Liver (tissue), 9 donors: ENCODE measurements around the gene BAIAP2. TPM values are rescaled to one million over a fixed set of nuclear protein-coding genes. Genes with fewer than 3 reads are reported as not detected.

Source experiments
- DNase-seq: peaks from one replicate; pipeline ENCODE4 v3.0.0-alpha.2; 2017; ENCODE audit warnings: low spot score
- H3K27ac ChIP-seq, 2 donors: one replicate each; pipeline ENCODE4 v1.7.0; 2013; ENCODE audit warnings: inconsistent platforms in 2 of 2, low read length in 2 of 2, control low read depth in 1 of 2, low read depth in 1 of 2, mild to moderate bottlenecking in 1 of 2
- H3K27me3 ChIP-seq, 4 donors: one replicate each; pipeline versions ENCODE4 v1.6.1 to v1.7.0; 2013; ENCODE audit warnings: low read length in 3 of 4, inconsistent platforms in 1 of 4, mild to moderate bottlenecking in 1 of 4, moderate library complexity in 1 of 4; ENCODE audit not compliant: control insufficient read depth in 4 of 4, insufficient read depth in 4 of 4
- H3K36me3 ChIP-seq, 4 donors: one replicate each; pipeline versions ENCODE4 v1.6.1 to v1.7.0; 2013; ENCODE audit warnings: low read length in 3 of 4, mild to moderate bottlenecking in 3 of 4, low read depth in 1 of 4, moderate library complexity in 1 of 4; ENCODE audit not compliant: control insufficient read depth in 4 of 4, insufficient read depth in 3 of 4
- H3K4me1 ChIP-seq, 4 donors: one replicate each; pipeline versions ENCODE4 v1.6.1 to v1.7.0; 2013; ENCODE audit warnings: low read length in 3 of 4, mild to moderate bottlenecking in 3 of 4, moderate library complexity in 1 of 4; ENCODE audit not compliant: control insufficient read depth in 4 of 4, insufficient read depth in 4 of 4
- H3K4me3 ChIP-seq, 3 donors: one replicate each; pipeline versions ENCODE4 v1.6.1 to v1.7.0; 2013; ENCODE audit warnings: low read length in 3 of 3, control low read depth in 1 of 3, low read depth in 1 of 3, mild to moderate bottlenecking in 1 of 3
- H3K9ac ChIP-seq, 2 donors: one replicate each; pipeline ENCODE4 v1.7.0; 2013; ENCODE audit warnings: low read length in 2 of 2, mild to moderate bottlenecking in 2 of 2, moderate library complexity in 2 of 2, control low read depth in 1 of 2, low read depth in 1 of 2
- H3K9me3 ChIP-seq, 4 donors: one replicate each; pipeline versions ENCODE4 v1.6.1 to v1.7.0; 2013; ENCODE audit warnings: low read length in 3 of 4; ENCODE audit not compliant: control insufficient read depth in 4 of 4
- EGR1 ChIP-seq, 2 donors: IDR thresholded peaks; 2 replicates each; pipeline ENCODE4 v1.6.1; 2016 to 2018; ENCODE audit warnings: antibody characterized with exemption in 2 of 2, low read depth in 2 of 2
- HNF4A ChIP-seq, 2 donors: conservative IDR thresholded peaks; 2 replicates each; pipeline ENCODE4 v1.6.1; 2016; ENCODE audit warnings: antibody characterized with exemption in 2 of 2, mild to moderate bottlenecking in 2 of 2
- HNF4G ChIP-seq: IDR thresholded peaks from 2 replicates; pipeline ENCODE4 v1.6.1; 2016; ENCODE audit warnings: antibody characterized with exemption
- JUND ChIP-seq, 2 donors: IDR thresholded peaks; 2 replicates each; pipeline ENCODE4 v1.6.1; 2016; ENCODE audit warnings: antibody characterized with exemption in 2 of 2
- NR2F2 ChIP-seq: IDR thresholded peaks from 2 replicates; pipeline ENCODE4 v1.6.1; 2016; ENCODE audit warnings: antibody characterized with exemption
- RAD21 ChIP-seq, 2 donors: IDR thresholded peaks; 2 replicates each; pipeline ENCODE4 v1.6.1; 2016; ENCODE audit warnings: antibody characterized with exemption in 2 of 2, mild to moderate bottlenecking in 2 of 2
- RXRA ChIP-seq, 2 donors: IDR thresholded peaks; 2 replicates each; pipeline ENCODE4 v1.6.1; 2017 to 2018; ENCODE audit warnings: antibody characterized with exemption in 2 of 2, mild to moderate bottlenecking in 1 of 2
- SP1 ChIP-seq: IDR thresholded peaks from 2 replicates; pipeline ENCODE4 v1.6.1; 2018; ENCODE audit warnings: antibody characterized with exemption, mild to moderate bottlenecking
- TAF1 ChIP-seq: conservative IDR thresholded peaks from 2 replicates; pipeline ENCODE4 v1.6.1; 2016; ENCODE audit warnings: antibody characterized with exemption, mild to moderate bottlenecking
- YY1 ChIP-seq: IDR thresholded peaks from 2 replicates; pipeline ENCODE4 v1.6.1; 2016; ENCODE audit warnings: antibody characterized with exemption, mild to moderate bottlenecking
- WGBS: extraction: QIAGEN DNeasy Blood & Tissue Kit; methylation state at CpG from one replicate; pipeline ENCODE4 v1.1.7; 2013; 5-methylcytosine and 5-hydroxymethylcytosine counted together
- polyA plus RNA-seq, 2 donors: library from polyadenylated mRNA; stranded (reverse) in 1 of 2; unstranded in 1 of 2; fragments of 200-250 nt in 1 of 2; fragments of >200 nt in 1 of 2; fragmentation: Nextera tagmentation in 1 of 2; extraction: Ambion mirVana in 1 of 2; gene quantifications; one replicate each; pipeline versions ENCODE4 v1.2.1 to v1.2.3, GENCODE V29; 2013 to 2015
- total RNA-seq, 2 donors: library from RNA; depleted of rRNA; stranded (reverse); fragments of >200 nt; gene quantifications; one replicate each; pipeline ENCODE4 v1.2.3, GENCODE V29; 2014
- TF ChIP-seq, protein P1 (sequence below): IDR thresholded peaks from 2 replicates; pipeline ENCODE4 v1.6.1; 2016; ENCODE audit warnings: antibody characterized with exemption, mild to moderate bottlenecking
- TF ChIP-seq, protein P2 (sequence below): IDR thresholded peaks from 2 replicates; pipeline ENCODE4 v1.6.1; 2016; ENCODE audit warnings: antibody characterized with exemption
- TF ChIP-seq, protein P3 (sequence below): fragments of 150-350 bp; IDR thresholded peaks from 2 replicates; pipeline ENCODE4 v1.5.1; 2017; ENCODE audit warnings: improper control_type of control experiment, low read depth, low read length; ENCODE audit not compliant: missing input control
- TF ChIP-seq, protein P4 (sequence below): IDR thresholded peaks from 2 replicates; pipeline ENCODE4 v1.6.1; 2016; ENCODE audit warnings: antibody characterized with exemption
- donor health status: healthy.
- donor health status: healthy.
- donor health status: healthy.
- donor health status: healthy.
- donor health status: healthy.

Gene BAIAP2
- total and polyA plus RNA-seq, 4 donors = 8.1 to 61.3 (median 44.9) TPM

DNA sequence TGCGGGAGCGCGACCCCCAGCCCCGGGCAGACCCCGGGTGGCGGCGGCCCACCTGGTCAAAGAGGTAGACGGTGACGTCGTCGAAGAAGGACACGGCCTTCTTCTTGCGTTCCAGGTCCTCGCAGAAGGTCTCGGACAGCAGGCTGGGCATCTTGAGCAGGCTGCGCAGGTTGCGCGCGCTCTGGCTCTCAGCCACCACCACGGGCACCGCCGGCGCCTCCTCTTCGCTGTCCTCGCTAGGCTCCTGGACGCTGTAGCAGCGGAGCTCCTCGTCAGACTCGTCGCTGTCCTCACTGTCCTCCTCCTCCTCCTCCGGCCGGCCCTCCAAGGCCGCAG, 85.2 kb downstream of the BAIAP2 start:
- H3K4me1 ChIP-seq = peaks cover 10 to 36% (median 22%) of the 10 kb centered on the region in 4 donors
- no peak overlapping the region for H3K9ac ChIP-seq
- H3K36me3 ChIP-seq = peaks cover 0 to 2% (median 0%) of the 10 kb centered on the region in 4 donors
- WGBS = 88% methylated on average over 33 of the region's 33 CpGs
- H3K27me3 ChIP-seq = no peaks in the 10 kb centered on the region
- H3K9me3 ChIP-seq = no peaks in the 10 kb centered on the region
- no peak overlapping the region for H3K4me3 ChIP-seq
- H3K27ac ChIP-seq = no peak overlapping the region
- no peak for DNase-seq
- TF ChIP-seq YY1 (no peak), JUND (IDR thresholded peaks at IDR 0.05) (no peak), NR2F2 (no peak), EGR1 (IDR thresholded peaks at IDR 0.05; ENCODE audit: low read depth in 2 of 2) (no peak), SP1 (no peak), HNF4G (no peak), RAD21 (IDR thresholded peaks at IDR 0.05) (no peak), HNF4A (conservative IDR thresholded peaks at IDR 0.05) (no peak)
- TF ChIP-seq, protein P1, sequence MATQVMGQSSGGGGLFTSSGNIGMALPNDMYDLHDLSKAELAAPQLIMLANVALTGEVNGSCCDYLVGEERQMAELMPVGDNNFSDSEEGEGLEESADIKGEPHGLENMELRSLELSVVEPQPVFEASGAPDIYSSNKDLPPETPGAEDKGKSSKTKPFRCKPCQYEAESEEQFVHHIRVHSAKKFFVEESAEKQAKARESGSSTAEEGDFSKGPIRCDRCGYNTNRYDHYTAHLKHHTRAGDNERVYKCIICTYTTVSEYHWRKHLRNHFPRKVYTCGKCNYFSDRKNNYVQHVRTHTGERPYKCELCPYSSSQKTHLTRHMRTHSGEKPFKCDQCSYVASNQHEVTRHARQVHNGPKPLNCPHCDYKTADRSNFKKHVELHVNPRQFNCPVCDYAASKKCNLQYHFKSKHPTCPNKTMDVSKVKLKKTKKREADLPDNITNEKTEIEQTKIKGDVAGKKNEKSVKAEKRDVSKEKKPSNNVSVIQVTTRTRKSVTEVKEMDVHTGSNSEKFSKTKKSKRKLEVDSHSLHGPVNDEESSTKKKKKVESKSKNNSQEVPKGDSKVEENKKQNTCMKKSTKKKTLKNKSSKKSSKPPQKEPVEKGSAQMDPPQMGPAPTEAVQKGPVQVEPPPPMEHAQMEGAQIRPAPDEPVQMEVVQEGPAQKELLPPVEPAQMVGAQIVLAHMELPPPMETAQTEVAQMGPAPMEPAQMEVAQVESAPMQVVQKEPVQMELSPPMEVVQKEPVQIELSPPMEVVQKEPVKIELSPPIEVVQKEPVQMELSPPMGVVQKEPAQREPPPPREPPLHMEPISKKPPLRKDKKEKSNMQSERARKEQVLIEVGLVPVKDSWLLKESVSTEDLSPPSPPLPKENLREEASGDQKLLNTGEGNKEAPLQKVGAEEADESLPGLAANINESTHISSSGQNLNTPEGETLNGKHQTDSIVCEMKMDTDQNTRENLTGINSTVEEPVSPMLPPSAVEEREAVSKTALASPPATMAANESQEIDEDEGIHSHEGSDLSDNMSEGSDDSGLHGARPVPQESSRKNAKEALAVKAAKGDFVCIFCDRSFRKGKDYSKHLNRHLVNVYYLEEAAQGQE = no peak
- TF ChIP-seq, protein P2, sequence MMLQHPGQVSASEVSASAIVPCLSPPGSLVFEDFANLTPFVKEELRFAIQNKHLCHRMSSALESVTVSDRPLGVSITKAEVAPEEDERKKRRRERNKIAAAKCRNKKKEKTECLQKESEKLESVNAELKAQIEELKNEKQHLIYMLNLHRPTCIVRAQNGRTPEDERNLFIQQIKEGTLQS = no peak
- TF ChIP-seq, protein P3, sequence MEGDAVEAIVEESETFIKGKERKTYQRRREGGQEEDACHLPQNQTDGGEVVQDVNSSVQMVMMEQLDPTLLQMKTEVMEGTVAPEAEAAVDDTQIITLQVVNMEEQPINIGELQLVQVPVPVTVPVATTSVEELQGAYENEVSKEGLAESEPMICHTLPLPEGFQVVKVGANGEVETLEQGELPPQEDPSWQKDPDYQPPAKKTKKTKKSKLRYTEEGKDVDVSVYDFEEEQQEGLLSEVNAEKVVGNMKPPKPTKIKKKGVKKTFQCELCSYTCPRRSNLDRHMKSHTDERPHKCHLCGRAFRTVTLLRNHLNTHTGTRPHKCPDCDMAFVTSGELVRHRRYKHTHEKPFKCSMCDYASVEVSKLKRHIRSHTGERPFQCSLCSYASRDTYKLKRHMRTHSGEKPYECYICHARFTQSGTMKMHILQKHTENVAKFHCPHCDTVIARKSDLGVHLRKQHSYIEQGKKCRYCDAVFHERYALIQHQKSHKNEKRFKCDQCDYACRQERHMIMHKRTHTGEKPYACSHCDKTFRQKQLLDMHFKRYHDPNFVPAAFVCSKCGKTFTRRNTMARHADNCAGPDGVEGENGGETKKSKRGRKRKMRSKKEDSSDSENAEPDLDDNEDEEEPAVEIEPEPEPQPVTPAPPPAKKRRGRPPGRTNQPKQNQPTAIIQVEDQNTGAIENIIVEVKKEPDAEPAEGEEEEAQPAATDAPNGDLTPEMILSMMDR = no peak

DNA sequence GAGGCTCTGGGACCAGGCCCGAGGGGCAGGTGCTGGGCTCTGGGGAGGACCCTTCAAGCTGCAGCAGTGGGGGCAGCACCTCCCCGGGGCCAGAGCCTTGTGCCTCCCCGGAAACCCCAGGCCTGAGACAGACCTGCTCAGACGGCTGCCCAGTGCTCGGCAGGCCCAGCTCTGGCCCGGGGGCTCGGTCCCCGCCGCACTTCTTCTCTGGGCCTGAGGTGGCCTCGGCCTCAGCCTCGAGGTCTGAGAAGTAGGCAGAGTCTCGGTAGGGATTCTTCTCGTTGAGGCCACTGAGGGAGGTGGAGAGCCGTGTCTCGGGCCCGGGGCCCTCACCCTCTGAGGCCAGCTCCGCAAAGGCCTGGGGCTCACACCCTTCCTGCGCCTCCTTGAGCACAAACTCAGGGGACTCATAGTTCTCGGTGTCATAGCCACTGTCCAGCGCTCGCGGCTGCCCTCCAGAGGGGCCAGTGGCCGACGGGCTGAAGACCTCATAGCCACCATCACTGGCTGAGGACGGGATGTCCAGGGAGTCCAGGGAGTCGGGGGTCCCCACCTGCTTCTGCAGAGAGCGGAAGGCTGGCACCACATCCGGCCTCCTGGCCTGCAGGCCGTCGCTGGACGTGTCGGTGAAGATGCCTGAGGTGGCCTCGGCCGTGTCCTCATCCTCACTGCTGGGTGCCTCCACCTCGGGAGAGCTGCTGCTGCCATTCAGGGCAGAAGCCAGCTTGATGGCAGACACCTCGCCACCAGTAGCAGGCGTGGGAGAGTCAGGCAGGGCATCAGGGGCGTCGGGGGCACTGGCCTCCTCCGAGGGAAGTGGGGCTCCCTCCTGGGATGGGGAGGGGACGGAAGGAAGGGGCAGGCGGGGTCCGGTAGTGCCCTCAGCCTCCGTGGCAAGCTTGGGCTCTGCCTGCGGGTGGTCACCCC, 86.0 kb downstream of the BAIAP2 start:
- Histone ChIP-seq H3K9me3 (no peaks in the 10 kb centered on the region), H3K36me3 (peaks cover 0 to under 1% (median 0%) of the 10 kb centered on the region in 4 donors), H3K27me3 (no peaks in the 10 kb centered on the region), H3K9ac (no peak overlapping the region), H3K27ac (no peak overlapping the region), H3K4me1 (peaks cover 10 to 31% (median 19%) of the 10 kb centered on the region in 4 donors), H3K4me3 (no peak overlapping the region)
- WGBS = 81% methylated on average over 45 of the region's 45 CpGs
- no peak for DNase-seq
- no peak for TF ChIP-seq EGR1 (IDR thresholded peaks at IDR 0.05; ENCODE audit: low read depth in 2 of 2)
- no peak for TF ChIP-seq TAF1
- no peak for TF ChIP-seq HNF4G
- TF ChIP-seq NR2F2 = no peak
- TF ChIP-seq, protein P4, sequence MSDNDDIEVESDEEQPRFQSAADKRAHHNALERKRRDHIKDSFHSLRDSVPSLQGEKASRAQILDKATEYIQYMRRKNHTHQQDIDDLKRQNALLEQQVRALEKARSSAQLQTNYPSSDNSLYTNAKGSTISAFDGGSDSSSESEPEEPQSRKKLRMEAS = no peak
- TF ChIP-seq RXRA (IDR thresholded peaks at IDR 0.05) = no peak
